Epithelial cell of esophagus (primary cell): Measurements from ENCODE around the gene ZMYND15.
"Not testable (repeated sequence)": the region's sequence is repeated elsewhere in the genome, so short reads cannot be mapped to it uniquely, and the experiment has no call there.

Source experiments
- DNase-seq: peaks from one replicate; pipeline ENCODE4 v3.0.0; 2010; ENCODE audit warnings: low read depth
- H3K4me3 ChIP-seq: 2 replicates; pipeline ENCODE4 v1.5.1; 2011; ENCODE audit warnings: mild to moderate bottlenecking, low read length, control low read depth
- TF ChIP-seq, protein P1 (sequence below): IDR thresholded peaks from 2 replicates; pipeline ENCODE4 v1.5.1; 2011; ENCODE audit warnings: low read depth, mild to moderate bottlenecking, low read length, control low read depth, inconsistent platforms; ENCODE audit not compliant: insufficient read depth; ENCODE audit errors: missing control alignments

Gene ZMYND15

GRCh38 chr17:4701116-4701515 lies 38.5 kb upstream of the ZMYND15 start:
- TF ChIP-seq, protein P1, sequence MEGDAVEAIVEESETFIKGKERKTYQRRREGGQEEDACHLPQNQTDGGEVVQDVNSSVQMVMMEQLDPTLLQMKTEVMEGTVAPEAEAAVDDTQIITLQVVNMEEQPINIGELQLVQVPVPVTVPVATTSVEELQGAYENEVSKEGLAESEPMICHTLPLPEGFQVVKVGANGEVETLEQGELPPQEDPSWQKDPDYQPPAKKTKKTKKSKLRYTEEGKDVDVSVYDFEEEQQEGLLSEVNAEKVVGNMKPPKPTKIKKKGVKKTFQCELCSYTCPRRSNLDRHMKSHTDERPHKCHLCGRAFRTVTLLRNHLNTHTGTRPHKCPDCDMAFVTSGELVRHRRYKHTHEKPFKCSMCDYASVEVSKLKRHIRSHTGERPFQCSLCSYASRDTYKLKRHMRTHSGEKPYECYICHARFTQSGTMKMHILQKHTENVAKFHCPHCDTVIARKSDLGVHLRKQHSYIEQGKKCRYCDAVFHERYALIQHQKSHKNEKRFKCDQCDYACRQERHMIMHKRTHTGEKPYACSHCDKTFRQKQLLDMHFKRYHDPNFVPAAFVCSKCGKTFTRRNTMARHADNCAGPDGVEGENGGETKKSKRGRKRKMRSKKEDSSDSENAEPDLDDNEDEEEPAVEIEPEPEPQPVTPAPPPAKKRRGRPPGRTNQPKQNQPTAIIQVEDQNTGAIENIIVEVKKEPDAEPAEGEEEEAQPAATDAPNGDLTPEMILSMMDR, result no peak
- DNase-seq, result no peak
- H3K4me3 ChIP-seq, result no peak overlapping the region

DNA sequence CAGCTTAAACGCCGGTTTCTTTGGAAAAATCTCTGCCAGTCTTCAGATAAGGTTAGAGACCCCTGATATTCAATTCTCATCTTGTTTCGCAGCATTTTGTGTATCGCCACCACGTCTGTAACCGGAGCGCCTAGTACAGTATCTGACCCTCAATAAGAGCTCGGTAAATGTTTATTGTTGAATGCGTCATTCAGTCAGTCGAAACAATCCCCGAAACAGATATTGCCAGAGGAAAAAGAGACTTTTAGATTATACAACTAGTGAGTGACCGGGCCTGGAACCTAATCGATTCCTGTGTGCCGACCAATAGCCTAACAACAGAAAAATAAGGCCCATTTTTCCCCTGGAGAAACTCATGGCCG lies 36.3 kb upstream of the ZMYND15 start:
- TF ChIP-seq, protein P1, result no peak
- H3K4me3 ChIP-seq, result peak overlapping the region; percentile 95
- DNase-seq, result no peak

GRCh38 chr17:4704574-4704907 lies 35.1 kb upstream of the ZMYND15 start:
- DNase-seq, result not testable (repeated sequence)
- peak overlapping the region; percentile 95 for H3K4me3 ChIP-seq

DNA sequence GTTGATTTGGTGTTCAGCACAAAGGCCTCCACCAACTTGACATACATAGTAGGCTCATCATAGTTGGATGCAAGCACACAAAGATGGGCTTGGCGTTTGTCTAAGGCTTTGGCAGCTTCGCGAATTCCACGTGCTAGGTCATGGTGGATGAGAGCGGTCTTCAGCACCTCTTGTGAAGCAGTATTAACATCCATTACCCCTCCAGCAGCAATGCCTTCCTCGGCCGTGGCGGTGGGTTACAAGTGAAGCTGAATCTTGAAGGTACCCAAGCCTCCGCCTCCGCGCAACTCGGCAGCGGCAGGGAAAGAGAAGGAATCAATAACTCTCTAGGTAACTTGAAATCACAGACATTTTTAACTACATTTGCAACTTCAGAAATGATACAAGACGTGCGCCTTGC lies 34.6 kb upstream of the ZMYND15 start:
- H3K4me3 ChIP-seq, result peak overlapping the region; percentile 95
- TF ChIP-seq, protein P1, result no peak
- no peak for DNase-seq

DNA sequence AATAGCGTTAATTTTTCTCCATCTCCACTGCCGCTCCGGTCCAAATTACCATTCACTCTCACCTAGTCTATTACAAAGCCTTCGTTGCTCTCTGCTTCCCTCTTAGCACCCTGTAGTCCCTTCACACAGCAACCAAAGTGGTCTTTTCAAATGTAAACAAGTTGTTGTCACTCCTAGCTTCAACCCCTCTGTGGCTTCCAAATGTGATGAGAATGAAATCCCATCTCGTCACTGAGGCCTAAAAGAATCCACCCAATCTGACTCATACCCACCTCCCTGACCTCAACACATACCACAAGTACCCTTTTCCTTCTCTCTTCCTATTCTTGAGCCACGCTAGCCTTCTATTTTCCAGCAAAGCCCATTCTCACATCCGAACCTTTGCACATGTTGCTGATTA lies 33.5 kb upstream of the ZMYND15 start:
- DNase-seq, result no peak
- TF ChIP-seq, protein P1, result no peak
- no peak overlapping the region for H3K4me3 ChIP-seq

DNA sequence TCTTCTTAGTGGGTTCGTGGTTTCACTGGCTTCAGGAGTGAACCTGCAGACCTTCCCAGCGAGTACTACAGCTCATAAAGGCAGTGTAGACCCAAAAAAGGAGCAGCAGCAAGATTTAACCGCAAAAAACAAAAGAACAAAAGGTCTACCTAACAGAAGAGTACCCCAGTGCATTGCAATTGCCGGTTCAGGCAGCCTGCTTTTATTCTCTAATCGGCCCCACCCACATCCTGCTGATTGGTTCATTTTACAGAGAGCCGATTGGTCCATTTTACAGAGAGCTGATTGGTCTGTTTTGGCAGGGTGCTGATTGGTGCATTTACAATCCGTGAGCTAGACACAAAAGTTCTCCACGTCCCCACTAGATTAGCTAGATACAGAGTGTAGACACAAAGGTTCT lies 31.2 kb upstream of the ZMYND15 start:
- TF ChIP-seq, protein P1, result no peak
- no peak for DNase-seq
- H3K4me3 ChIP-seq, result no peak overlapping the region

GRCh38 chr17:4709794-4710692 lies 29.6 kb upstream of the ZMYND15 start, which contains the start of gene ARRB2:
TSS of gene ARRB2 (plus strand) at chr17:4710632. CDS start at chr17:4710722, 90 bp downstream.
- peak within 1 kb of the TSS; percentile 59 for H3K4me3 ChIP-seq
- peak; percentile 97 for DNase-seq
- TF ChIP-seq, protein P1, result peak; percentile 76
